Activated CD8-positive, alpha-beta T cell treated with anti-CD3 and anti-CD28 coated beads for 36 hours (primary cell): ENCODE results near the gene TEKT2. TPM values are rescaled to one million over a fixed set of nuclear protein-coding genes. Genes with fewer than 3 reads are reported as not detected.

ENCODE experiments used
- ATAC-seq: fragments of 200-7000 bp; cut with Tn5 transposase; one replicate; pipeline ENCODE4 v1.10.0; 2021; ENCODE audit warnings: mild to moderate bottlenecking, moderate library complexity
- CTCF ChIA-PET: fragments of 350-600 bp; sonication (Branson Sonifier 250); formaldehyde crosslinking; loops from one replicate; lab custom pipeline; 2021; ENCODE audit warnings: antibody characterized with exemption; lab: Charles Lee
- POLR2A ChIA-PET: fragments of 350-600 bp; sonication (Branson Sonifier 250); formaldehyde crosslinking; loops from one replicate; lab custom pipeline; 2021; ENCODE audit warnings: antibody characterized with exemption; lab: Charles Lee
- DNase-seq: peaks from one replicate; pipeline ENCODE4 v3.0.0-alpha.2; 2020
- H3K27ac Mint-ChIP-seq: one replicate; pipeline ENCODE4 v1.8.0; 2021; ENCODE audit warnings: mild to moderate bottlenecking, mixed read lengths
- H3K27me3 Mint-ChIP-seq: one replicate; pipeline ENCODE4 v1.8.0; 2021; ENCODE audit warnings: mixed read lengths
- H3K36me3 Mint-ChIP-seq: one replicate; pipeline ENCODE4 v1.8.0; 2021; ENCODE audit warnings: low read depth, mixed read lengths
- H3K4me1 Mint-ChIP-seq: one replicate; pipeline ENCODE4 v1.8.0; 2021; ENCODE audit warnings: low read depth, mixed read lengths
- H3K4me3 Mint-ChIP-seq: one replicate; pipeline ENCODE4 v1.8.0; 2021; ENCODE audit warnings: mild to moderate bottlenecking, moderate library complexity, mixed read lengths
- H3K9me3 Mint-ChIP-seq: one replicate; pipeline ENCODE4 v1.8.0; 2021; ENCODE audit warnings: mixed read lengths
- CTCF ChIP-seq: fragments of 200-600 bp; IDR thresholded peaks from one replicate; pipeline ENCODE4 v1.8.0; 2022; ENCODE audit warnings: antibody characterized with exemption, mild to moderate bottlenecking
- intact Hi-C: fragments of 100-400 bp; cut with micrococcal nuclease; formaldehyde crosslinking; loops from one replicate; pipeline ENCODE4 v1.10.0; 2022
- total RNA-seq, 2 experiments: library from RNA; stranded (reverse); gene quantifications; one replicate each; pipeline ENCODE4 v1.2.3, GENCODE V29; 2021

The TEKT2 gene
- total RNA-seq, 2 experiments from 2014 or later = 0.20 to 0.34 TPM

- TF ChIP-seq CTCF = no peak
- Mint-ChIP-seq H3K9me3 (no peaks in the 10 kb centered on the region), H3K4me3 (no peak overlapping the region), H3K36me3 (no peaks in the 10 kb centered on the region), H3K4me1 (peaks cover 23% of the 10 kb centered on the region), H3K27ac (no peak overlapping the region), H3K27me3 (peaks cover 20% of the 10 kb centered on the region)
- CTCF ChIA-PET = interaction anchor here (0.9 to 1.3 kb wide), 3 partner anchors 10 to 29 kb away, joined by 3 to 4 read pairs (median 3); partner anchors contain the start of gene TRAPPC3
- intact Hi-C loops = no loop called here
- ATAC-seq (no peak), DNase-seq (no peak)
- POLR2A ChIA-PET = no interaction called here
Observed at GRCh38 chr1:36128126-36128904, 44.4 kb downstream of the TEKT2 start.

GRCh38 chr1:36128905-36129206, 45.0 kb downstream of the TEKT2 start:
- Mint-ChIP-seq H3K36me3 (no peaks in the 10 kb centered on the region), H3K9me3 (no peaks in the 10 kb centered on the region), H3K4me1 (peaks cover 18% of the 10 kb centered on the region), H3K27me3 (peaks cover 15% of the 10 kb centered on the region), H3K4me3 (no peak overlapping the region), H3K27ac (no peak overlapping the region)
- CTCF ChIA-PET = interaction anchor here (0.6 to 1.2 kb wide), 2 partner anchors 20 to 95 kb away, joined by 3 to 4 read pairs; partner anchors contain the start of gene TRAPPC3
- POLR2A ChIA-PET = no interaction called here
- no peak for ATAC-seq
- DNase-seq = no peak
- intact Hi-C loops = no loop called here
- no peak for TF ChIP-seq CTCF

- intact Hi-C loops = no loop called here
- Mint-ChIP-seq H3K36me3 (peaks cover 2% of the 10 kb centered on the region), H3K4me1 (no peaks in the 10 kb centered on the region), H3K27me3 (no peaks in the 10 kb centered on the region), H3K4me3 (no peak overlapping the region), H3K9me3 (no peaks in the 10 kb centered on the region), H3K27ac (no peak overlapping the region)
- POLR2A ChIA-PET = interaction anchor here (0.9 kb wide), 1 partner anchor 30 kb away, joined by 4 read pairs; no protein-coding TSS in a partner anchor
- CTCF ChIA-PET = interaction anchor here (4.6 to 6.3 kb wide), 2 partner anchors 30 to 37 kb away, joined by 71 to 86 read pairs; no protein-coding TSS in a partner anchor
- DNase-seq (no peak), ATAC-seq (no peak)
- TF ChIP-seq CTCF = no peak
Observed at GRCh38 chr1:36132029-36132428, 48.1 kb downstream of the TEKT2 start.

GRCh38 chr1:36133484-36133883, 49.6 kb downstream of the TEKT2 start:
- ChIA-PET CTCF (interaction anchor here (0.6 to 6.3 kb wide), 18 partner anchors 11 to 471 kb away, joined by 3 to 86 read pairs (median 5); partner anchors contain the start of gene TRAPPC3), POLR2A (interaction anchor here (1.1 to 2.4 kb wide), 3 partner anchors 15 to 33 kb away, joined by 3 to 8 read pairs (median 4); partner anchors contain the start of gene TRAPPC3)
- Mint-ChIP-seq H3K27me3 (no peaks in the 10 kb centered on the region), H3K36me3 (peaks cover 5% of the 10 kb centered on the region), H3K9me3 (no peaks in the 10 kb centered on the region), H3K4me3 (no peak overlapping the region), H3K4me1 (no peaks in the 10 kb centered on the region), H3K27ac (no peak overlapping the region)
- no peak for DNase-seq
- no peak for ATAC-seq
- intact Hi-C loops = no loop called here
- TF ChIP-seq CTCF = no peak

DNA sequence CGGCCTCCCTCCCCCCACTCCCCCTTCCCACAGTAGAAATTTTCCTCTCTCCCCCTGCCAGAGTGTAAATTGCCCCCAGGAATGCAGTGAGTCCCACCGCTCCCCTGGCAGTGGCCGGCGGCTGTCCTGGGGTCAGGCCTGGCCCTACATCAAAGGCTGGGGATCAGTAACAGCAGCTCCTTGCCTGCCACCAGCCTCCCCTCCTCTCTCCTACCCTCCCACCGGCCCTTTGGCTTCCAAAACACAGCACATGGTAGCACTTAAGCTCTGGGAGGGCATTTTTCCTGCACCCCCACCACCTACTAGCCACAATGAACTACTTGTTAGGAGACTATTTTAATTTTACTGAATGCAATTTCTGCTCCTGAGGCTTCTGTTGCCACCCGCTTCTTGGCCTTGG, 50.1 kb downstream of the TEKT2 start:
- no peaks in the 10 kb centered on the region for H3K9me3 Mint-ChIP-seq
- DNase-seq (no peak), ATAC-seq (no peak)
- ChIA-PET POLR2A (interaction anchor here (1.1 to 2.4 kb wide), 3 partner anchors 15 to 34 kb away, joined by 3 to 8 read pairs (median 4); partner anchors contain the start of gene TRAPPC3), CTCF (interaction anchor here (1.0 to 6.3 kb wide), 22 partner anchors 11 to 286 kb away, joined by 3 to 86 read pairs (median 6); partner anchors contain the start of genes AGO3 and TRAPPC3)
- H3K36me3 Mint-ChIP-seq = peaks cover 7% of the 10 kb centered on the region
- no peak overlapping the region for H3K4me3 Mint-ChIP-seq
- intact Hi-C loops = loop anchor here (2.0 kb wide), 1 partner anchor 33 kb away; no protein-coding TSS in a partner anchor
- no peak for TF ChIP-seq CTCF
- no peaks in the 10 kb centered on the region for H3K4me1 Mint-ChIP-seq
- H3K27ac Mint-ChIP-seq = no peak overlapping the region
- no peaks in the 10 kb centered on the region for H3K27me3 Mint-ChIP-seq
